ENCODE results near the gene DOCK10.
A peak's percentile ranks its signal among the peaks of the same experiment; 100 is the strongest.

Gene DOCK10

GRCh38 chr2:224937887-224938286, 104.4 kb downstream of the DOCK10 start:
- Histone ChIP-seq H3K27ac (ENCODE audit: insufficient read depth, low read length, poor library complexity, severe bottlenecking) (peak overlapping the region; percentile 51), H3K9me3 (ENCODE audit: control insufficient read depth, low read length) (no peaks in the 10 kb centered on the region), H3K27me3 (replicated peaks; ENCODE audit: control insufficient read depth, insufficient read depth, low read length, poor library complexity, severe bottlenecking) (no peaks in the 10 kb centered on the region), H3K4me3 (ENCODE audit: insufficient read depth, low read depth, low read length, poor library complexity, severe bottlenecking) (no peak overlapping the region), H3K36me3 (ENCODE audit: control insufficient read depth, insufficient read depth, low read length) (no peaks in the 10 kb centered on the region), H3K4me1 (ENCODE audit: control insufficient read depth, insufficient read depth, low read length, poor library complexity, severe bottlenecking) (peaks cover 39% of the 10 kb centered on the region)
- no peak for DNase-seq

- Histone ChIP-seq H3K4me1 (ENCODE audit: control insufficient read depth, insufficient read depth, low read length, poor library complexity, severe bottlenecking) (peaks cover 51% of the 10 kb centered on the region), H3K36me3 (ENCODE audit: control insufficient read depth, insufficient read depth, low read length) (peaks cover 5% of the 10 kb centered on the region), H3K9me3 (ENCODE audit: control insufficient read depth, low read length) (no peaks in the 10 kb centered on the region), H3K27ac (ENCODE audit: insufficient read depth, low read length, poor library complexity, severe bottlenecking) (no peak overlapping the region), H3K4me3 (ENCODE audit: insufficient read depth, low read depth, low read length, poor library complexity, severe bottlenecking) (no peak overlapping the region), H3K27me3 (replicated peaks; ENCODE audit: control insufficient read depth, insufficient read depth, low read length, poor library complexity, severe bottlenecking) (no peaks in the 10 kb centered on the region)
- DNase-seq, result no peak
These were observed 107.6 kb downstream of the DOCK10 start for GRCh38 chr2:224934526-224935188.

GRCh38 chr2:224933431-224933830, 108.8 kb downstream of the DOCK10 start:
- Histone ChIP-seq H3K27me3 (replicated peaks; ENCODE audit: control insufficient read depth, insufficient read depth, low read length, poor library complexity, severe bottlenecking) (no peaks in the 10 kb centered on the region), H3K27ac (ENCODE audit: insufficient read depth, low read length, poor library complexity, severe bottlenecking) (no peak overlapping the region), H3K9me3 (ENCODE audit: control insufficient read depth, low read length) (no peaks in the 10 kb centered on the region), H3K4me3 (ENCODE audit: insufficient read depth, low read depth, low read length, poor library complexity, severe bottlenecking) (no peak overlapping the region), H3K36me3 (ENCODE audit: control insufficient read depth, insufficient read depth, low read length) (peaks cover 13% of the 10 kb centered on the region), H3K4me1 (ENCODE audit: control insufficient read depth, insufficient read depth, low read length, poor library complexity, severe bottlenecking) (peaks cover 55% of the 10 kb centered on the region)
- DNase-seq, result no peak

GRCh38 chr2:224932522-224932921, 109.7 kb downstream of the DOCK10 start:
- no peak overlapping the region for H3K4me3 ChIP-seq (ENCODE audit: insufficient read depth, low read depth, low read length, poor library complexity, severe bottlenecking)
- H3K27me3 ChIP-seq (replicated peaks; ENCODE audit: control insufficient read depth, insufficient read depth, low read length, poor library complexity, severe bottlenecking), result no peaks in the 10 kb centered on the region
- peaks cover 13% of the 10 kb centered on the region for H3K36me3 ChIP-seq (ENCODE audit: control insufficient read depth, insufficient read depth, low read length)
- no peaks in the 10 kb centered on the region for H3K9me3 ChIP-seq (ENCODE audit: control insufficient read depth, low read length)
- H3K4me1 ChIP-seq (ENCODE audit: control insufficient read depth, insufficient read depth, low read length, poor library complexity, severe bottlenecking), result peaks cover 57% of the 10 kb centered on the region
- H3K27ac ChIP-seq (ENCODE audit: insufficient read depth, low read length, poor library complexity, severe bottlenecking), result no peak overlapping the region
- no peak for DNase-seq

GRCh38 chr2:224931956-224932355, 110.3 kb downstream of the DOCK10 start:
- Histone ChIP-seq H3K9me3 (ENCODE audit: control insufficient read depth, low read length) (no peaks in the 10 kb centered on the region), H3K36me3 (ENCODE audit: control insufficient read depth, insufficient read depth, low read length) (peaks cover 13% of the 10 kb centered on the region), H3K4me3 (ENCODE audit: insufficient read depth, low read depth, low read length, poor library complexity, severe bottlenecking) (no peak overlapping the region), H3K27me3 (replicated peaks; ENCODE audit: control insufficient read depth, insufficient read depth, low read length, poor library complexity, severe bottlenecking) (no peaks in the 10 kb centered on the region), H3K4me1 (ENCODE audit: control insufficient read depth, insufficient read depth, low read length, poor library complexity, severe bottlenecking) (peaks cover 63% of the 10 kb centered on the region), H3K27ac (ENCODE audit: insufficient read depth, low read length, poor library complexity, severe bottlenecking) (peak overlapping the region; percentile 35)
- no peak for DNase-seq

GRCh38 chr2:224930990-224931389, 111.3 kb downstream of the DOCK10 start:
- peaks cover 71% of the 10 kb centered on the region for H3K4me1 ChIP-seq (ENCODE audit: control insufficient read depth, insufficient read depth, low read length, poor library complexity, severe bottlenecking)
- DNase-seq, result no peak
- peaks cover 13% of the 10 kb centered on the region for H3K36me3 ChIP-seq (ENCODE audit: control insufficient read depth, insufficient read depth, low read length)
- H3K4me3 ChIP-seq (ENCODE audit: insufficient read depth, low read depth, low read length, poor library complexity, severe bottlenecking), result no peak overlapping the region
- peak overlapping the region; percentile 45 for H3K27ac ChIP-seq (ENCODE audit: insufficient read depth, low read length, poor library complexity, severe bottlenecking)
- no peaks in the 10 kb centered on the region for H3K9me3 ChIP-seq (ENCODE audit: control insufficient read depth, low read length)
- H3K27me3 ChIP-seq (replicated peaks; ENCODE audit: control insufficient read depth, insufficient read depth, low read length, poor library complexity, severe bottlenecking), result no peaks in the 10 kb centered on the region

- H3K36me3 ChIP-seq (ENCODE audit: control insufficient read depth, insufficient read depth, low read length), result peaks cover 13% of the 10 kb centered on the region
- H3K27me3 ChIP-seq (replicated peaks; ENCODE audit: control insufficient read depth, insufficient read depth, low read length, poor library complexity, severe bottlenecking), result no peaks in the 10 kb centered on the region
- peak in 2 of 3 donors; percentile 21 to 36 for DNase-seq
- H3K27ac ChIP-seq (ENCODE audit: insufficient read depth, low read length, poor library complexity, severe bottlenecking), result peak overlapping the region; percentile 45
- no peaks in the 10 kb centered on the region for H3K9me3 ChIP-seq (ENCODE audit: control insufficient read depth, low read length)
- no peak overlapping the region for H3K4me3 ChIP-seq (ENCODE audit: insufficient read depth, low read depth, low read length, poor library complexity, severe bottlenecking)
- peaks cover 75% of the 10 kb centered on the region for H3K4me1 ChIP-seq (ENCODE audit: control insufficient read depth, insufficient read depth, low read length, poor library complexity, severe bottlenecking)
These were observed 112.1 kb downstream of the DOCK10 start for GRCh38 chr2:224930124-224930523.

- peaks cover 82% of the 10 kb centered on the region for H3K4me1 ChIP-seq (ENCODE audit: control insufficient read depth, insufficient read depth, low read length, poor library complexity, severe bottlenecking)
- peaks cover 13% of the 10 kb centered on the region for H3K36me3 ChIP-seq (ENCODE audit: control insufficient read depth, insufficient read depth, low read length)
- H3K4me3 ChIP-seq (ENCODE audit: insufficient read depth, low read depth, low read length, poor library complexity, severe bottlenecking), result no peak overlapping the region
These were observed 112.8 kb downstream of the DOCK10 start for GRCh38 chr2:224929512-224929911.

GRCh38 chr2:224927646-224928173, 114.6 kb downstream of the DOCK10 start:
- peak; percentile 34 to 60 (median 50) for DNase-seq
- Histone ChIP-seq H3K27me3 (replicated peaks; ENCODE audit: control insufficient read depth, insufficient read depth, low read length, poor library complexity, severe bottlenecking) (no peaks in the 10 kb centered on the region), H3K4me3 (ENCODE audit: insufficient read depth, low read depth, low read length, poor library complexity, severe bottlenecking) (no peak overlapping the region), H3K4me1 (ENCODE audit: control insufficient read depth, insufficient read depth, low read length, poor library complexity, severe bottlenecking) (peaks cover 86% of the 10 kb centered on the region), H3K36me3 (ENCODE audit: control insufficient read depth, insufficient read depth, low read length) (peaks cover 13% of the 10 kb centered on the region), H3K9me3 (ENCODE audit: control insufficient read depth, low read length) (no peaks in the 10 kb centered on the region), H3K27ac (ENCODE audit: insufficient read depth, low read length, poor library complexity, severe bottlenecking) (peak overlapping the region; percentile 77)

More at GRCh38 chr2:224929512-224929911, 112.8 kb downstream of the DOCK10 start:
- Histone ChIP-seq H3K27me3 (replicated peaks; ENCODE audit: control insufficient read depth, insufficient read depth, low read length, poor library complexity, severe bottlenecking) (no peaks in the 10 kb centered on the region), H3K27ac (ENCODE audit: insufficient read depth, low read length, poor library complexity, severe bottlenecking) (peak overlapping the region; percentile 32), H3K9me3 (ENCODE audit: control insufficient read depth, low read length) (no peaks in the 10 kb centered on the region)
- DNase-seq, result no peak

- Histone ChIP-seq H3K4me1 (ENCODE audit: control insufficient read depth, insufficient read depth, low read length, poor library complexity, severe bottlenecking) (peaks cover 85% of the 10 kb centered on the region), H3K9me3 (ENCODE audit: control insufficient read depth, low read length) (no peaks in the 10 kb centered on the region), H3K27ac (ENCODE audit: insufficient read depth, low read length, poor library complexity, severe bottlenecking) (peak overlapping the region; percentile 77), H3K4me3 (ENCODE audit: insufficient read depth, low read depth, low read length, poor library complexity, severe bottlenecking) (no peak overlapping the region), H3K36me3 (ENCODE audit: control insufficient read depth, insufficient read depth, low read length) (peaks cover 13% of the 10 kb centered on the region), H3K27me3 (replicated peaks; ENCODE audit: control insufficient read depth, insufficient read depth, low read length, poor library complexity, severe bottlenecking) (no peaks in the 10 kb centered on the region)
- DNase-seq, result no peak
These were observed 115.3 kb downstream of the DOCK10 start for GRCh38 chr2:224927011-224927410.
